HG03457 (cell line): ENCODE data around the gene ACBD5.

Experiments
- ATAC-seq: cut with Tn5 transposase; IDR thresholded peaks from one replicate; pipeline ENCODE4 v1.9.1; 2021; ENCODE audit warnings: moderate number of reproducible peaks; ENCODE audit not compliant: unreplicated experiment

ACBD5 gene

DNA sequence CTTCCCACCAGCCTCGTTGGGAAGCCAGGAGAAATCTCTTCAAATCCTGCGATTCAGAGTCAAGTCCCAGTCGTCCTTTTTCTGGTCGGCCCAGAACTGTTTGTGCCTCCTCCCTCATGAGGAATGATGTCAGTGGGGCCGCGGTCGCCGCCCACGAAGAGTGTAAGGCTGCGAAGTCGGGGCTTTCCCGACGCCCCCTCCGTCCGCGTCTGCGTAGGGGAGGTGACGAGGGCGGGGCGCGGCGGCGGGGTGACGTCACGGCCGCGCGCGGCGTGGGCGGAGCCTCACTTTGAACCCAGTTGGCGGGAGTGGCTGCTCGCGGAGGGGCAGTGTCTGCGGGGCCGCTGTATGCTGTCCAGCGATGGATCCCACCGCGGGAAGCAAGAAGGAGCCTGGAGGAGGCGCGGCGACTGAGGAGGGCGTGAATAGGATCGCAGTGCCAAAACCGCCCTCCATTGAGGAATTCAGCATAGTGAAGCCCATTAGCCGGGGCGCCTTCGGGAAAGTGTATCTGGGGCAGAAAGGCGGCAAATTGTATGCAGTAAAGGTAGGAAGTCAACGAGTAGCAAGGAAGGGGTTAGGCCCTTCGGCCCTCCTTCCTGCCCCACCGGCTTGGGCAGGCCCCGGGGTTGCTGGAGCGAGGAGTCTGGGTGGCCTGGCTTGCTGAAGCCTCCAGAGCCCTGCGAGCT, 85.4 kb downstream of the ACBD5 start, which contains the start of gene MASTL:
Gene MASTL, plus strand, starts transcription at position 287 of the 689 bp plus-strand sequence. Its CDS starts 75 bp downstream, at position 362.
- ATAC-seq, result peak; percentile 83

DNA sequence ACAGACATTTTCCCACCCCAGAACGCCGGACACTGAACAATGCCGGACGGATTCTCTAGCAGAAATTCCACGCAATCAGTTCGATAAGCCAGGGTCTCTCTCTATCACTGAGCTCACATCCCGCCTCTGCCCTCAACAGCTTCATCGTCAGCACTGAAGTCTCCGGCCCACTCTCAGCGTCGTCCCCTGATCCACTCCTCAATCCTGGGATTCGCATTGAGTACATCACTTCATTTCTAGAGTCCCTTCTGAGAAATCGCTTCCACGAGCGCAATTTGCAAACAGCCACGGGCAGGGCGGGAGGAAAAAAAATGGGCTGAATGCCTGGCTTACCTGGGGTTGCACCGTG, 86.8 kb downstream of the ACBD5 start:
- ATAC-seq, result peak; percentile 7

GRCh38 chr10:27153329-27153728, 87.3 kb downstream of the ACBD5 start:
- ATAC-seq, result no peak

DNA sequence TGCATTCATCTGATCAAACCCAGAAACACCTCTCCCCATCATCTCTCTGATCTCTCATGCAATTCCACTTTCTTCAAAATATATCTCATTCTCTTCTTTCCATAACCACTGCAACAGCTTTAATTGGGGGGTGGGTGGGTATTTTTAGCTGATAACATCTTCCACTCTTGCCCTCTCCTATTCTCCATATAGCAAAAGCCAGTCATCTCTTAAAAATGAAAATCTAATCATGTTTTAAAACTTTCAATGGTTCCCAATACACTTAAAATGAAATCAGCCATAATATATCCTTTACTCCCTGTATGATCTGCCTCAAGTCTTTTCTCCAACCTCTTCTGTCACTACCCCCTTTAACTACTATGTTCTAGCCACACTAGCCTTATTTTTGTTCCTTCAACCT, 87.9 kb downstream of the ACBD5 start:
- ATAC-seq, result no peak

GRCh38 chr10:27150261-27150660, 90.3 kb downstream of the ACBD5 start:
- no peak for ATAC-seq

- ATAC-seq, result no peak
These were observed 92.9 kb downstream of the ACBD5 start for GRCh38 chr10:27147701-27148100.

GRCh38 chr10:27145937-27146336, 94.7 kb downstream of the ACBD5 start:
- ATAC-seq, result no peak
